ENCODE measurements around the gene MTA1.

MTA1 gene

DNA sequence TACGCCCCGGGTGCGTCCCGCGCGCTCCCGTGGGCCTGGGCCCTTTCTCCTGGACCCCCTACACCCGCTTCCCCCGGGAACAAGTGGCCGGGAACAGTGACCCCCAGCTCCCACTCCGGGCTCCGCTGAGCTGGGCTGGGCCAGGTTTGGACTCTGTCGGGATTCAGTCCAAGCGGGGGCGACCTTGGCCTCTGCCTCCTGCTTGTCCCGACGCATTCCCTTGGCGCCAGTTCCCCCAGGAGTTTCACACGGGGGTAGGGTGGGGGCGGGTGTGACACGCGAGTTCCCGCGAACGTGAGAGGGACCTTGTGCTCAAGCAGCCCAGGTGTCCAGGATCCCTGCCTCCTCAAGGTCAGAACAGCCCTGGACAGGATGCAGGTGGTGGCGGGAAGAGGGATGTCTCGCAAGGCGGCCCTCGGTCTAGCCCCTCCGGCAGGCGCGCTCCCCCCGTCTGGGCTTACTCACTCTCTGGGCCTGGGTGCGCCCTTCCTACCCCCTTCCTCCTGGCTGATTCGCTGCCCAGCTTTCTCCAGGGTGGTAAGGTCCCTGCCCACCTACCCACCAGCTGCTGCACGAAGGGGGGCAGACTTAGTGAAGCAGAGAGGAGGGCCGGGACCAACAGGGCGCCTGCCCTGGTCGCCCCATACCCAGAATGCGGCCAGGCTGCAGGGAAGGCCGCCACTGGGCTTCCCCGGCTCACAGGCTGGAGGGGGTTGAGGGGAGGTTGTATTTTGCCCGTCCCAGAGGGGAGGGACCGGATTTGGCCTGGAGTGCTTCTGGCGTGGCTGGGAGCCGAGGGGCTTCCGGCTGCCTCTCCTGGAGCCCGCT, 55.9 kb downstream of the MTA1 start:
- DNase-seq (ENCODE audit: low read depth), result no peak
- no peak overlapping the region for H3K4me3 ChIP-seq (ENCODE audit: low read depth, low read length)
- TF ChIP-seq POLR2A (IDR thresholded peaks at IDR 0.05; ENCODE audit: extremely low read depth, insufficient read length) (no peak), MYC (IDR thresholded peaks at IDR 0.05; ENCODE audit: low read depth, low read length) (no peak)
- TF ChIP-seq, protein P1, sequence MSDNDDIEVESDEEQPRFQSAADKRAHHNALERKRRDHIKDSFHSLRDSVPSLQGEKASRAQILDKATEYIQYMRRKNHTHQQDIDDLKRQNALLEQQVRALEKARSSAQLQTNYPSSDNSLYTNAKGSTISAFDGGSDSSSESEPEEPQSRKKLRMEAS (IDR thresholded peaks at IDR 0.05; ENCODE audit: low read depth, low read length), result no peak
- TF ChIP-seq, protein P2, sequence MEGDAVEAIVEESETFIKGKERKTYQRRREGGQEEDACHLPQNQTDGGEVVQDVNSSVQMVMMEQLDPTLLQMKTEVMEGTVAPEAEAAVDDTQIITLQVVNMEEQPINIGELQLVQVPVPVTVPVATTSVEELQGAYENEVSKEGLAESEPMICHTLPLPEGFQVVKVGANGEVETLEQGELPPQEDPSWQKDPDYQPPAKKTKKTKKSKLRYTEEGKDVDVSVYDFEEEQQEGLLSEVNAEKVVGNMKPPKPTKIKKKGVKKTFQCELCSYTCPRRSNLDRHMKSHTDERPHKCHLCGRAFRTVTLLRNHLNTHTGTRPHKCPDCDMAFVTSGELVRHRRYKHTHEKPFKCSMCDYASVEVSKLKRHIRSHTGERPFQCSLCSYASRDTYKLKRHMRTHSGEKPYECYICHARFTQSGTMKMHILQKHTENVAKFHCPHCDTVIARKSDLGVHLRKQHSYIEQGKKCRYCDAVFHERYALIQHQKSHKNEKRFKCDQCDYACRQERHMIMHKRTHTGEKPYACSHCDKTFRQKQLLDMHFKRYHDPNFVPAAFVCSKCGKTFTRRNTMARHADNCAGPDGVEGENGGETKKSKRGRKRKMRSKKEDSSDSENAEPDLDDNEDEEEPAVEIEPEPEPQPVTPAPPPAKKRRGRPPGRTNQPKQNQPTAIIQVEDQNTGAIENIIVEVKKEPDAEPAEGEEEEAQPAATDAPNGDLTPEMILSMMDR (IDR thresholded peaks at IDR 0.05; ENCODE audit: low read depth, low read length), result no peak

DNA sequence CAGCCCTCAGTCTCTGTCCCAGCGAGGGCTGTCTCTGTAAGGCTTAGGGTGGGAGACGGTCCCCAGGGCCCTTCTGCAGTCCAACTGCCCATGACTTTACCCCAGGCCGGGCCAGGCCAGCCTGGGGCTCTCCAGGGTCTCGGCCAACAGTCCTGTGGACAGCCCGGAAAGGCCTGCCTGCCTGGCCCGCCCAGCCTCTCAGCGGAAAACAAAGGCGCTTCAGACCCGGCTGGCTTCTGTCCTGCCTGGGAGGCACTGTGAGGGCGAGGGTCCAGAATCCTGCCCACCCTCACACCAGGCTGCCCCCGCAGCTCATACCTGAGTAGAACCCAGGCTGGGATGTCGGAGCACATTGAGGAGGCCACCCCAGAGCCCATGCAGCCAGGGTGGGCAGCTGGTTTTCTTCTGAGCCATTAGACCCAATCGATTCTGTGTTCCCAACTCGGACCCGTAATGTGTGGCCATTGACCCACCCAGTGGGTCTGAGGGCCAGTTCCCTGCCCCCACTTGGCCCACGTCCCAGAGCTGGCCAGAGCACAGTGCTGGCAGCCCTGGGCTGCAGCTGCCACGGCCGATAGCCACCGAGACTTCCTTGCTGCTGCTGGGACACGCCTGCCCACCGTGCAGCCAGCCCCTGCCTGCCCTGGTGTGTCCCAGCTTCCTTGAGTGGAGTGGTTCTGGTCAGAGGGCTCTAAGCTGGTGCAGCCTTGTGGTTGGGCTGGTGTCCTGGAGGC, 56.6 kb downstream of the MTA1 start:
- TF ChIP-seq, protein P1 (IDR thresholded peaks at IDR 0.05; ENCODE audit: low read depth, low read length), result no peak
- TF ChIP-seq MYC (IDR thresholded peaks at IDR 0.05; ENCODE audit: low read depth, low read length), result no peak
- TF ChIP-seq, protein P2 (IDR thresholded peaks at IDR 0.05; ENCODE audit: low read depth, low read length), result no peak
- no peak for TF ChIP-seq POLR2A (IDR thresholded peaks at IDR 0.05; ENCODE audit: extremely low read depth, insufficient read length)
- DNase-seq (ENCODE audit: low read depth), result no peak
- no peak overlapping the region for H3K4me3 ChIP-seq (ENCODE audit: low read depth, low read length)

DNA sequence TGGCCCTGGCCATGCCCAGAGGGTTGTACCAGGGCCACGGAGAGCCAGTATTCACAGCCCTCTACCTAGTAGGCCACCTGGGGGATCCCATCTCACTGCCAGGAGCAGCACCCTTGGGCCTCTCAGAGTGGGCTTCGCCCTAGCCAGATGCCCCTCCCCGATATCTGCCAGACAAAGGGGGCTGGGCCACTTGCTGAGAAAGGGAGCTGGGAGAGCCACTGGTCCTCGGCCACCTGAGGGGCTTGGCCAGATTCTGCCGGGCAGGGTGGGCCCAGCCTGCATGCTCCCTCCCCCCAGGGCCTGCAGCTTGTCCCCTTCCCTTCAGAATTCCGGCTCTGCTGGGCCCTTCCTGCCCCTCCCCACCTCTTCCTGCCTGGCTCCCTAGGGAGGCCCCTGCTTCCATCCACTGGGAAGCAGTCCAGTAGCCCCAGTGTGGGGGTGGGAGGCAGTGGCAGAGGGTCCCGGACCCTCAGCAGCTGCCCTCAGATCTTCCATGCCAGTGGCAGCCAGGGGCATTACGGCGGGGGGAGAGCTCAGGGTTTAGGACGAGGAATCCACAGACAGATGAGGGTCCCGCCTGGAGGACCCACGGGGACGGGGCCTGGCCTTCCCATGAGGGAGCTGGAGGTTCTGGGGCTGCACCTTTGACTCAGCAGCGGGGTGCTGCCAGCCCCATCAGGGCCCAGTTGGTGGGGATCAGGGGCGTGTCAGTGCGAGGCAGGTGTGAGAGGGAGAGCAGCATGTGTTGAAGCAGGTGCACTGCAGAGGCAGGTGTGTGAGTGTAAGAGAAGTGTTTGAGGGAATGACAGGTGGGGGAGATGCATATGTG, 57.4 kb downstream of the MTA1 start:
- DNase-seq (ENCODE audit: low read depth), result no peak
- no peak overlapping the region for H3K4me3 ChIP-seq (ENCODE audit: low read depth, low read length)

DNA sequence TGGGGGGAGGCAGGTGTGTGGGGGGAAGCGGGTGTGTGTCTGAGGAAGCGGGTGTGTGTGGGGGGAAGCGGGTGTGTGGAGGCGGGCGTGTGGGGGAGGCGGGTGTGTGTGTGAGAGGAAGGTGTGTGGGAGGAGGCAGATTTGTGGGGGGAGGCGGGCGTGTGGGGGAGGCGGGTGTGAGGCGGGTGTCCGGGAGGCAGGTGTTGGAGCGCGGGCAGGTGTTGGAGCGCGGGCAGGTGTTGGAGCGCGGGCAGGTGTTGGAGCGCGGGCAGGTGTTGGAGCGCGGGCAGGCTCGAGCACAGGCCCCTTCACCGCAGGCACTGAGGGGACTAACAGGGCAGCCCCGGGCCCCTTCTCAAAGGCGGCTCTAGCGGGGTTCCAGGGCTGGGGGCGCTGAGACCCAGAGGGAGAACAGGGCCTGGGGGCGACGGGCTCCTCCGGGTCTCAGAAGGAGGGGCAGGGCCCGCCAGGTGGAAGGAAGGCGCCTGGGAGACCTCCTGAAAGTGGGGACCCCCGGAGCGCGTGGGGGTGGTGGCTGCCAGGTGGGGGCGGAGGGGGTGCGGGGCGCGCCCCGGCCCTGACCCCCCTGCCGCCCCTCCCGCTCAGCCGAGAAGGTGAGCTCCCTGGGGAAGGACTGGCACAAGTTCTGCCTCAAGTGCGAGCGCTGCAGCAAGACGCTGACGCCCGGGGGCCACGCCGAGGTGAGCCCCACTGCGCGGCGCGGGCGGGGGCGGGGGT, 58.2 kb downstream of the MTA1 start:
- H3K4me3 ChIP-seq (ENCODE audit: low read depth, low read length), result no peak overlapping the region
- peak; percentile 24 for DNase-seq (ENCODE audit: low read depth)
- no peak for TF ChIP-seq MYC (IDR thresholded peaks at IDR 0.05; ENCODE audit: low read depth, low read length)
- no peak for TF ChIP-seq POLR2A (IDR thresholded peaks at IDR 0.05; ENCODE audit: extremely low read depth, insufficient read length)
- TF ChIP-seq, protein P1 (IDR thresholded peaks at IDR 0.05; ENCODE audit: low read depth, low read length), result no peak
- TF ChIP-seq, protein P2 (IDR thresholded peaks at IDR 0.05; ENCODE audit: low read depth, low read length), result no peak

More for the DNA sequence above, 57.4 kb downstream of the MTA1 start:
- TF ChIP-seq, protein P1 (IDR thresholded peaks at IDR 0.05; ENCODE audit: low read depth, low read length), result no peak
- TF ChIP-seq, protein P2 (IDR thresholded peaks at IDR 0.05; ENCODE audit: low read depth, low read length), result no peak
- TF ChIP-seq POLR2A (IDR thresholded peaks at IDR 0.05; ENCODE audit: extremely low read depth, insufficient read length), result no peak
- no peak for TF ChIP-seq MYC (IDR thresholded peaks at IDR 0.05; ENCODE audit: low read depth, low read length)

Measured in NB4 (cell line).